Measurements from ENCODE around the gene NIT1.

NIT1 gene

DNA sequence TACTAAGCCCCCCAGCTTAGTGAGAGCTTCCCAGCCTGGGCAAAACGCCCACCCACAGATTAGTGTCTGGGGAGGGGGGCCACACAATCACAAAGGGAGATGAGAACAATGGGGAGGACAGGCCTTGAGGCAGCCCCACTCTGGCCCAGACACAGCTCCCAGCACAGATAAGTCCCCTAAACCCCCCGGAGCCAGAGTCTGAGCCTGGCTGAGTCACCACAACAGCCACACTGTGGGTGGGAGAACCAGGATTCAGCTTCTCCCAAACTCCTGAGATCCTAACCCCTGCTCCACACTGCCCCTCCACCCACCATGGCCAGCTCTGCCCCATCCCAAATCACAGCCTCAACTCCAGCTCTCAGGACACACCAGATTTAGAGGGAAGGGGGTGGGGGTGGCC is 32.7 kb upstream of the NIT1 start:
- no peak for DNase-seq

DNA sequence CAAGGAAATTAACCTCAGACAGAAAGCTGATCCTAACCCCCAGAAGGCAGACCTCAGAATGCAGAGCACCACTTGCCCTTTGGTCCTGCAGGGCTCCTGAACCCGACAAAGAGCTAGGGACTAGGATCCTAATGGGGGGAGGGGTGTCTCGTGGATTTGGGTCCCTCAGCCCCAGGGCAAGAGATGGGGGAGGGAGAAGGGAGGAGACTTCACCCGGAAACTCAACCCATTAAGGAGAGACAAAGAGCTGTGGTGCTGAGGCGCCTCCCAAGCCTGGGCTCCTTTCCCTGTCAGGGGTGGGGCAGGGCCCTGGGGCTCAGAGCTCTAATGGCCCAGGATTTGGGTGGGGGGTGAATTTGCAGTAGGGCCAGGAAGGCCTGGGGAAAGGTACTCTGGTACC is 31.4 kb upstream of the NIT1 start:
- no peak for DNase-seq

DNA sequence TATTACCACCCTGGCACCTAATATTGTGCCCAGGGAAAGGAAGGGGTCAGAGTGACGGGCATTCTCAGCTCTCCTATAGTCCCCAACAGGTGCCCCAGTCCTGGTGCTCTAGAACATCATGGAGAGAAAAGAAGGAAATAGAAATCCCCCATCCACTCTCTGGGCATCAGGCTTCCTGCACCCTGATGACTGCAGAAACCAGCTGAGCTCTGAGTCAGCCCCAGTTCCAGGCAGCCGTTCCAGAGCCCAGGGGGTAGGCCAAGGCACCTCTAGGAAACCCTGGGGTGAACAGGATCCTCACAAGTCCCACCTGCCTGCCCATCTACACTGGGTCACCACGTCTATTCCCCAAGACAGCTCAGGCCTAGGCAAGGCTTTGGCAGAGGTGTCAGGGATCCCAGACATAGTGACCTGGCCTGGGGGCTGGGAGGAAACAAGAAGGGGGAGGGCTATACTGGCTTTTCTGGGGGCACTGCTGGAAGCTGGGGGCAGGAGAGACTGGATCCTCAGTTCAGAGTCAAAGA is 29.3 kb upstream of the NIT1 start:
- no peak for DNase-seq

DNA sequence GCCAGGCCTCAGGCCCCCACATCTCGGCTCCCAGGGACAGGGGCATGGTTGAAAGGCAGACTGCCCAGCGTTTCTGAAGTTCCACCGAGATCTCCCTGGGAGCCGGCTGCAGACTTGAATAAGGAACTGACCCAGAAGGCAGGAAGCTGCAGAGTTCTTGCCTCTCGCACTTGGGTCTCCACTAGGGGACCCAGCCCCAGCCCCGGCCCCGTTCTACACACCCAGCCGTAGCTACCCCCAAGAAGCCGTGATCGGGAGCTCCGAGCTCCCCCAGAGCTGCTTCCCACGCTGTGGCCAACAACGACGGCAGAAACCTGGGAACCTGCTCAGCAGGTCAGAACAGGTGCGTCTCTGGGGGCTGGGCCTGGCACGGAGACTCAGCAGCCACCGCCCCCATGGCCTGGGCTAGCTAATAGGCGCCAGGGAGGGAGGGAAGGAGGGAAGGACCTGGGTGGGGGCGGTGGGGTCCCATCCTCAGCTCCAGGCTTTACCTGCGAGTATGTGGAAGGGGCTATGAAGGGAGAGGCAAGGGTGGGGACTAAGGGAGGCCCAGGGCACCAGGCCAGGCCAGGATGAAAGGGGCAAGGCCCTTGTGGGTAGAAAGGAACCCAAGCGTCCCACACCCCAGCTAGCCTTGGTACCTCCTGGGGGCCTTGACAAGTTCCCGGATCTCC is 28.5 kb upstream of the NIT1 start, which contains the start of gene NECTIN4:
NECTIN4 (minus strand) TSS at position 308 of the 674 bp plus-strand sequence; CDS start at position 46, 262 bp downstream.
- no peak for DNase-seq

DNA sequence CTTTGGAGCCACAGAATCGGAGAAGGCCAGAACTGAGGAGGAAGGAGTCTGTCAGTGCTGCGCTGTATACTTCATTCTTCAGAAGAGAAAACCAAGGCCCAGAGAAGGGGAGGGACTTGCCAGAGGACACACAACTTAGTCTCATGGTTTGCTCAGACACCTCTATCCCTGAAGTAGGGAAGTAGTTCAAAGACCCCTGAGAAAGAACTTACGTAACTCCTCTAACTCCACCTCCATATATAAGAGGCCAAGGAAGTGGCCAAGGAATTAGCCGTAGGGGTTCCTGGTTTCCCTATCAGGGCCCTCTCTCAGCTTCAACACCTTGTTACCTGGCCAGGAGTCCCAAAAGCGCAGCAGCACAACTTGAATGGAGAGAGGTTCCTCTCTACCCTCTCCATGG is 28.0 kb upstream of the NIT1 start:
- no peak for DNase-seq

DNA sequence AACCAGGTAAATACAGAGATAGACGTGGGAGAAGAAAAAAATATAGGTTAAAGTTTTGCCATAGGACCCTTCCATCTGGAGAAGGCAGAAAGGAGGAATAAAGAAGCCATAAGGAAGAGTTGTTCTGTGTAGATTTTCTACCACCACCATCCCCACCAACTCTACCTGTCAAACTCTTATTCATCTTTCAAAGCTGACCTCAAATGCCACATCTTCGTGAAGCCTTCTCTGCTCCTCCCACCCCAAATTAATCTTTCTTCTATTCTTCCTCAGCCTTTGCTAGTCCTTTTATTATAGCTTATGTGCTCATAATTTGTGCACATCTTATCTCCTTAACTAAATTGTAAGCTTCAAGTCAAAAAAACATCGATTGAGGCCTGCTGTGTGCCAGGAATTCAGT is 27.3 kb upstream of the NIT1 start:
- no peak for DNase-seq

DNA sequence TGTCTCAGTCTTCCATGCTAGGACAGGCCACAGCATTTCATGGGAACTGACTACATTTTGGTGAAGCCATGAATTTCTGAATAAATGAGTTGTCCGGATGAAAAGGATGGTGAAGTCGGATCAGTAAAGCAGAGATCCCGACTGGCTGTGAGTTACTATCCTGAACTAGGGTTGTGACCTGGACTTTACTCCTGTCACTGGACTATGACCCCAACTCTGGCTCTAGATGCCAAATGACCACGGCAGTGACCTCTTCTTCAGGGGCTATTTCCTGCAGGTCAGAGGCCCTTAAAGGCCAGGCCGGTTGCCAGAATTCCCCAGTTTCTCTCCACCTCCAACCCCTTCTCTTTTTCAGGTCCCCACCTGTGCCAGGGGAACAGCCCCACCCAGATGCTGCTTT is 26.8 kb upstream of the NIT1 start:
- DNase-seq: no peak

DNA sequence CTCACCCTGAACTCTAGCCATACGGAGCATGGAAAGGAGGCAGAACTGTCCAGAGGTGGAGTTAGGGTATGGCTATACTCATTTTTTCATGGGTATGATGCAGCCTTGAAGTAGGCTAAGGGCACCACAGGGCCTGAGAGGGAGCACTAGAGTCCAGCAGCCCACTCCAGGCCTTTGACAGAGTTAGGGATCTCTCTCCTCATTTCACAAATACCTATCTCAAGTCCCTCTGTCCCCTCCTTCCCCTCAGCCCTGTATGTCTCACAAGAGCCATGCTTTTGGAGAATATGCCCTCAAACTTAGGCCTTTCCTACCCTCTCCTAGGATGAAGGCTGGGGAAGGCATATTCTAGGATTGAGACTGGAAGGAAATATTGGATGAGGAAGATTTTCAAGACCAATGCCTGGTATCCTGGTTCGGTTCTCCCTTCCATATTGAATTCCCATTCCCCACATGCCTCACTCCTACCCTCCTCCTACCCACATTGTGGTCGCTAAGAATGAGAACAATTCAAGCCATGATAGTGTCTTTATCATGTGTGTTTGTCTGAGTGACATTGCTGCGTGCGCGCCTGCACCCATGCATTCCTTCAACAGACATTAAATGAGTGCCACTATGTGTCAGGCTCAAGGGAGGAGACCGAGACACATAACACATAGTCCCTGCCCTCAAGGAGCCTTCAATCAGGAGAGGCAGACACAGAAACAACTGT is 26.0 kb upstream of the NIT1 start:
- no peak for DNase-seq

DNA sequence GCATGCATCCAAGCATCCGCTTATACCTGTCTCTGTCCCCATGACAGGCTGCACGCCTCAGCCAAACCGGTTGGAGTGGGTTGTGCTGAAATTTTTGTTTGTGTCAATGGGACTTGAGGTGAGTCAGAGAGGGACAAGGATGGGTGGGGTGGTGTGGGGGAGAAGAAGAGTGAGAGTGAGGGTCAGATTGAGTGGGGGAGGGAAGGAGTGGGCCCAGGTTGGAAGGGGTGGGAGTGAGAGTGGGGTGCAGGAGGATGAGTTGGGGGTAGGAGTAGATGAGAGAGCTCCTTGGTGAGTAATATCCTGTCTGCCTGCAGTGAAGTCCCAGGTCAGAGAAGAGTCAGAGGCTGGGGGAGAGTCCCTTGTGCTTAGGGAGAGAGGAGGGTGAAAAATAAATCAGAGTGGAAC is 25.3 kb upstream of the NIT1 start:
- DNase-seq: no peak

DNA sequence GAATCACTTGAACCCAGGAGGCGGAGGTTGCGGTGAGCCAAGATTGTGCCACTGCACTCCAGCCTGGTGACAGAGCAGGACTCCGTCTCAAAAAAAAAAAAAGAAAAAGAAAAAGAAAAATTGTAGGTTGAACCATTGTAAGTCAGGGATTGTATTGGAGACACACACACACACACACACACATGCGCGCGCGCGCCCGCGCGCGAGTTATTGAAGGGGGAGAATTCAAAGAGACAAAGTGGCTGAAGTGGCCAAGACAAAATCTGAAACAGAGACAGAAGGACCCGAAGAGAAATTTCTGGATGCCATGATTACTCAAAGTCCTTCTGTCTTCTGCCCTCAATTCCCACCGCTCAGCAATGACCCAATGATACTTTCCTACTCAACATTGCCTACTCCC is 23.4 kb upstream of the NIT1 start:
- no peak for DNase-seq

DNA sequence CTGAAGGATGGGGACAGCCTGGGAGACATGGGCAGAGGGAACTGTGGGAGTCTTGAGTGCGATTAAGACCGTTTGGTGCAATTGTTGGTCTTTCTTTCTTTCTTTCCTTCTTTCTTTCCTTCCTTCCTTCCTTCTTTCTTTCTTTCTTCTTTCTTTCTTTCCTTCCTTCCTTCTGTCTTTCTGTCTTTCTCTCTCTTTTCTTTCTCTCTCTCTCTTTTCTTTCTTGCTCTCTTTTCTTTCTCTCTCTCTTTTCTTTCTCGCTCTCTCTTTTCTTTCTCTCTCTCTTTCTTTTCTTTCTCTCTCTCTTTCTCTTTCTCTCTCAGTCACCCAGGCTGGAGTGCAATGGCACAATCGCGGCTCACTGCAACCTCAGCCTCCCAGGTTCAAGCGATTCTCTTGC is 22.7 kb upstream of the NIT1 start:
- no peak for DNase-seq

DNA sequence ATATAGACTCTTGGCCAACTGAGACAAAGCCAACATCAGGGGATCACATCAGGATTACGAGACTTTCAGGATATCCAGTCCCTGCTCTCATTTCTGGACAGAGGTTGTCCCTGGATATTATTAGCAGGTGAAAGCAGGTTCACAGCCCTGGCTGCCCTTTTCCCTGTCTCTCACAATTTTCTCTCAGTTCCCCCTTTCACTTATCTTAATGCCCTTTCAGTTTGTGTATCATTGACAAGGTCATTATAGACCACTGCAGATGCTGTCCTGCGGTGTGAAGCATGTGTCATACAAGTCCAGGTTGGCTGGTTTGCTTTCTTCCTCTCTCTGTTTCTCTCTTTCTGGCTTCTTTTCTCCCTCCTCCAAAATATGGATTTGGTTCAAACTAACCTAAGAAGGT is 21.9 kb upstream of the NIT1 start:
- DNase-seq: no peak

DNA sequence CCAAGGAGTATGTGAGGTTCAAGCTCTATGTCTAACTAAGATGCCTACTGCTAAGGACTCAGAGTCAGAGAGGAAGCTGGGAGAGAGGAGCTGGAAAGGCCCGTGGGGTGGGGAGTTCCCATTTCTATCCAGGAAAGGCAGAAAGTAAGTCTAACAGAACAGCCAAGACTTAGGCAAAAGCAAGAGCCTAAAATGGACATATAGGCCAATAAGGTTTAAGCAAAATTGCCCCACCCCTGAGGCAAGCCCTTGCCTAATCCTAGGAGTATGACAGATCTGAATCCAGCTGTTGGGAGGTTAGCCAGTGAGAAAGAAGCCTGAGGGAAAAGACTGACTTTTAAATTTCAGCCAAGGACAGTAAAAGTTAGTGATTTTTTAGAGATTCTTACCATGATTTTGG is 21.4 kb upstream of the NIT1 start:
- DNase-seq: no peak

DNA sequence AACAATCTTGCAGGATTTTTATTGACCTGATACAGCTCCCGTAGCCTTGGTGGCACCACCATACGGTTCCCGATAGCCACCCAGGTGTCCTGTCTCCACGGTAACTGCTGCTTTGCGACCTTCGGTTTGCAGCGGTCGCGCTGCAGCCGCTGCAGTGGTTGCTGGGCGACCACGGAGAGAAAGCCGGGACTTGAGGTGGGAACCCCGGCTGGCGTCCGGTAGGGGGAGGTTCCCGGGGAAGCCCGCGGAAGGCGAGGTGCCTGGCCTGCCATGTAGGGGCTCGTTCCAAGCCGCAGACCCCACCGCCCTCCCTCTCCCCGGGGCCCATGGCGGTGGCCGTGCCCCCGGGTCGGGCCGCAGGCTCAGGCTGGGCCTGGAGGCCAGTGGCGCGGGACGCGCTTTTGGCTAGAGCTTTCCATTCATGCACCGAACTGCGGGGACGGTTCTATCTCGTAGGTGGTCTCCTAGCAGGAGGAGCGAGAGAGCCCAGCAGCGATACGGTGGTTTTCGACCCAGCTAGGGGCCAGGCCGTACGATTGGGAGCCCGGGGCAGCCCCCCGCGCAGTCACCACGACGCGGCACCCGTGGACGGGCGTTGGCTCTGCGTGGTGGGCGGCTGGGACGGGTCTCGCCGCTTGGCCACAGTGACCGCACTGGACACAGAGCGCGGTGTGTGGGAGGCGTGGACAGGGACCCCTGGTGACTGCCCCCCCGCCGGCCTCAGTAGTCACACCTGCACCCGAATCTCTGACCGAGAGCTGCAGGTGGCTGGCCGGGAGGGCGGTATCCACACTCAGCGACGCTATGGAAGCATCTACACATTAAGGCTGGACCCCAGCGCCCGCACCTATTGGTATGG is 19.5 kb upstream of the NIT1 start, which contains the start of gene KLHDC9:
KLHDC9 (plus strand) TSS at position 152 of the 859 bp plus-strand sequence; CDS start at position 327, 175 bp downstream.
- peak; percentile 94 for DNase-seq

DNA sequence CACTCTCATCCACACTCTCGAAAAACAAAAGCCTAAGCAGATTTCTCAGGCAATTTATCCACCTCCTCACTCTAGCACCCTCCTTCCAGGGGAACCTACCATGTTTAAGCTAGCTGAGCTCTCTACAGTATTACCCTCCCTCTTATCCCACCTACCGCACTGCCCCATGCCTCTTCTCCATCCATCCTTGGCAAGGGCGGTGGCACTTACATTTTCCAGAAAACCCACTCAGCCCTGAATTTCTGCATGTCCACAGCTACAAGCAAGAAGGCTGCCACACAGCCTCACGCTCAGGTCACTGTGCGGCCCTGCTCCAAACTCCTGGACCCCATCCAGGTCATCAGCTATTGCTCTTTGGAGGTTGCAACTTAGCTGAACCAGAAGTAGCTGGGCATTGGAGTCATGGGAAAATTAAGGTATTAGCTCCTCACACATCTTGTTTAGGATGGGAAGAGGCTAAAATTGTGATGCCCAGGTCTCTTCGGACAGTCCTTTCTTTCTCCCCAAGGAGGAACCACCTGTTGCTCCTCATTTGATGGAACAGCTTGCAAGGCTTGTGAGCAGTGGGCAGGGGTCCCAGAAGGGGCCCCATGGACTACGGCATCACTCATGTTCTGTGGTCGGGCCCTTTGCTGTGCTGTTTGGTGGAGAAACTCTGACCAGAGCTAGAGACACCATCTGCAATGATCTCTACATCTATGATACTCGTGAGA is 18.7 kb upstream of the NIT1 start:
- no peak for DNase-seq

DNA sequence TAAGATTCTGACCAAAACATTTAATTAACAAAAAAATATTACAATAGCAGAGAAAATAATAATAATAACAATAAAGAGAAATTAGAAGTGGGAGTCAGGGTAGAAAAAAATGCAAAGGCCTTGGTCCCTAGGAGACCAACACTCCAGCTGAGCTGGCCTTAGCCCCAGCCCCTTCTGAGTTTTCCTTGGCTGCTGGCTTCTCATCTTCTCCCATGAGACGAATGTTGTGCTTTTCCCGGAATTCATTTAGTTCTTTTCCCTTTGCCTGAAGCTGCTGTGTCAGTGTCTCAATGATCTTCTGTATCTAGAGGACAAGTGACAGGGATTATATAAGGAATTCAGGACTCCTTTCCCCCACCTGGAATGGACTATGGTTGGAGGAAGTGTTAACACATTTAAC is 17.3 kb upstream of the NIT1 start:
- DNase-seq: no peak

DNA sequence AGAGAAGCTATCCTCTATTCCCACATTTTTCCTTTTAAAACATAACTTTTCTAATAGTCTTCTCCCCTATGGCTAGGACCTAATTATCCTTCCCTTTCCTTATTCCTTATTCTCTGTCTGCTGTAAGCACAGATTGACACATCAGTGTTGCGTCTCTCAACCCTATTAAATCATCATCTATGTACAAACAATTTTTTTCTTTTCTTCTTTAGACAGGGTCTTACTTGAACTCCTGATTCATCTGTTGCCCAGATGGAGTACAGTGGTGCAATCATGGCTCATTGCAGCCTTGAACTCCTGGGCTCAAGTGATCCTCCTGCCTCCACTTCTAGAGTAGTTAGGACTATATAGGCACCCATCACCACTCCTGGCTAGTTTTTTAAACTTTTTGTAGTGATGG is 11.5 kb upstream of the NIT1 start:
- DNase-seq: no peak

DNA sequence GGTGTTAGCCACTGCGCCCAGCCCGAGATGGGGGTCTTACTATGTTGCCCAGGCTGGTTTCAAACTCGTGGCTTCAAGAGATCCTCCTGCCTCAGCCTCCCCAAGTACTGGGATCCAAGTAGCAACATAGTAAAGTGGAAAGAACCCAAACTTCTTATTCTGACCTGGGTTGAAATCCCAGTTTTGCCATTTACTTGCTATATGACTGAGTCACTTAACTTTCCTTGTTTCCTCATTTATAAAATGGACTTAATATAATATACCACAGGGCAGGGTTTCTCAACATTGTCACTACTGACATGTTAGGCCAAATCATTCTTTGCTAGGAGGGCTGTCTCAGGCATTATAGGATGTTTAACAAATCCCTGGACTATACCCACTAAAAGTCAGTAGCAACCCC is 6.8 kb upstream of the NIT1 start:
- no peak for DNase-seq

DNA sequence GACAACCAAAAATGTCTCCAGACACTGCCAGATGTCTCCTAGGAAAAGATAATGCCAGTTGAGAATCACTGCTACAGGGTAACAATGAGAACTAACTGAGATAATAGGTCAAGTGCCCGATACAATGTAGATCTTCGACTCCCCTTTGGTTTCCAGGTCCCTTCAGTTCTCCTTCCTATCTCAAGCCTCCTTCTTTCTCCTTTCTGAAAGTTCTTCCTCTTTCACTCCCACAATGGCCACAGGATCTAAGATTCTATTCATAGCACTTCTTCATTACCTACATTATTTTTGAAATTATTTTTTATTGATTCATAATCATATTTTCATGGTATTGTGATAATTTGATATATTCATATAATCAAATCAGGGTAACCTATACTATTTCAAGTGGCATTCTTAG is 6.4 kb upstream of the NIT1 start:
- no peak for DNase-seq

DNA sequence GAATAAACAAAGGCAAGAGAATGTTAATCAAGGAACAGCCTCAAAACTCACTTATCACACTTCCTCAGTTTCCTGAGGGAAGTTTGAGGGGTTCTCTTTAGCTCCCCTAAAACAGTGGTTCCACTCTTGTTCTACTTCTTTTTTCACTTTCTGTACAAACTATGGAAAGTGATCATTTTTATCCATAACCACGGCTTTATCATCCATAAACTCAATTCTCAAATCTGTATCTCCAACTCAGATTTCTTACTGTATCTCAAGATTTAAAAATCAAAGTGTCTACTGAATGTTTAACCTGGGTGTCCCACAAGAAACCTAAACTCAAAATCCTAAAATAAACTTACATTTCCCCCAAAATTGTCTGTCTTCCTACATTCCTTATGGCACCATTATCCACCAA is 4.0 kb upstream of the NIT1 start:
- no peak for DNase-seq

DNA sequence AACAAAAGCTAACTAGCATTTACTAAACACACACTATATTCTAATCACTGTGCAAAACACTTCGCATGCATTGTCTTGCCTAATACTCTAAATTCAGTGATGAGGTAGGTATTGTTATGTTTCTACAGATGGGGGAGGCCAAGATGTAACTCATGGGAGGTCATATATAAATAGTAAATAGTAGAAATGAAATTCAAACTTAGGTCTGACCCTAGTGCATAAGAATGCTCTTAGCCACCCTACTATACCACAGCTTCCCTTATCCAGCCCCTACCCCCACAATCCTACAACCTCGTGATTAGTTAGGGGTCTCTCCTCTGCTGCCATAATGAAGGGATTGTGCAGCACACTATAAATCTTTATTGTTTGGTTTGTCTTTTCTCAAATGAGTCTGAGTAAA is 3.3 kb upstream of the NIT1 start:
- no peak for DNase-seq

DNA sequence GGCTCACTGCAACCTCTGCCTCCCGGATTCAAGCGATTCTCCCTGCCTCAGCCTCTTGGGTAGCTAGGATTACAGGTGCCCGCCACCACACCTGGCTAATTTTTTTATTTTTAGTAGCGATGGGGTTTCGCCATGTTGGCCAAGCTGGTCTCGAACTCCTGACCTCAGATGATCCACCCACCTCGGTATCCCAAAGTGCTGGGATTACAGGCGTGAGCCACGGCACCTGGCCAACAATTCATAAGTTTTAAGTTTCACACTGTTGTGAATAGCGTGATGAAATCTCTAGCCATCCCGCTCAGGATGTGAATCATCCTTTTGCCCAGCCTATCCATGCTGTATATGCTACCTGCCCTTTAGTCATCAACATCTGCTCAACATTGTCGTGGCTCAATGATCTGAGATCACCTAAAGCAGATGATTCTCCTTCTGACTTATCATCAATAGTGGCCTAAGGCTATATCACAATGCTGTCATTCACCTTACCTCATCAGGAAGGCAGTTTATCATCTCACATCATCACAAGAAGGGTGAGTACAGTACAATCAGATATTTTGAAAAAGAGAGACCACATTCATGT is 2.7 kb upstream of the NIT1 start:
- DNase-seq: no peak

Data from DMS153 (cell line).